HCT116 (cell line): ENCODE results near the gene P4HA2. TPM values are rescaled to one million over a fixed set of nuclear protein-coding genes. Genes with fewer than 3 reads are reported as not detected.

ENCODE experiments used
- ATAC-seq: fragments of 200-7000 bp; cut with Tn5 transposase; 2 replicates; pipeline ENCODE4 v1.9.1; 2020; ENCODE audit warnings: mild to moderate bottlenecking, moderate library complexity
- BruUV-seq: library from RNA; stranded (reverse); fragments of 400-500 nt; replicated peaks from 2 replicates; lab custom pipeline; 2021; lab: Mats Ljungman, UMichigan
- CTCF ChIA-PET: fragments of 300-600 bp; sonication (Branson Sonifier 250); formaldehyde crosslinking; loops from one replicate; lab custom pipeline; 2021; ENCODE audit warnings: antibody characterized with exemption; lab: Charles Lee
- POLR2A ChIA-PET: fragments of 300-600, 350-600 bp; sonication (Branson Sonifier 250); formaldehyde crosslinking; loops from one replicate; lab custom pipeline; 2021; ENCODE audit warnings: antibody characterized with exemption; lab: Charles Lee
- RAD21 ChIA-PET, 2 experiments: fragments of 300-600 bp; sonication (Branson Sonifier 250); formaldehyde crosslinking; loops; one replicate each; lab custom pipeline; 2023; ENCODE audit warnings: low total read pairs in 2 of 2; ENCODE audit not compliant: uncharacterized antibody in 2 of 2, unreplicated experiment in 2 of 2, low non-redundant PET in 1 of 2; lab: Charles Lee
- DNase-seq: peaks from one replicate; pipeline ENCODE4 v3.0.0-alpha.2; 2010; ENCODE audit warnings: low read depth, low spot score
- H2AFZ ChIP-seq: fragments of 200-600 bp; shearing (Covaris generic), sonication (generic); 2 replicates; pipeline ENCODE4 v1.6.1; 2017; ENCODE audit warnings: low read depth, mixed run types, mixed read lengths, antibody characterized with exemption, low read length; ENCODE audit not compliant: poor library complexity, severe bottlenecking
- H3K27ac ChIP-seq: 2 replicates; pipeline ENCODE4 v1.5.1; 2012; ENCODE audit warnings: low read depth, low read length
- H3K27me3 ChIP-seq: fragments of 200-600 bp; sonication (generic); 2 replicates; pipeline ENCODE4 v1.6.1; 2016; ENCODE audit warnings: mixed run types, low read length, mixed read lengths; ENCODE audit not compliant: insufficient read depth
- H3K36me3 ChIP-seq, 2 experiments: fragments of 200-500 bp in 1 of 2; fragments of 200-600 bp in 1 of 2; sonication (Bioruptor generic) in 1 of 2; sonication (generic) in 1 of 2; 2 replicates each; pipeline versions ENCODE4 v1.5.1 to v1.6.1; 2014 to 2016; ENCODE audit warnings: low read length in 2 of 2, inconsistent platforms in 1 of 2, mixed read lengths in 1 of 2, mixed run types in 1 of 2; ENCODE audit not compliant: insufficient read depth in 2 of 2, control insufficient read depth in 1 of 2
- H3K4me1 ChIP-seq, 2 experiments: fragments of 200-600 bp in 1 of 2; sonication (generic) in 1 of 2; 2 replicates each; pipeline versions ENCODE4 v1.5.1 to v1.6.1; 2012 to 2017; ENCODE audit warnings: low read length in 2 of 2, inconsistent platforms in 1 of 2, mild to moderate bottlenecking in 1 of 2, mixed read lengths in 1 of 2, mixed run types in 1 of 2, moderate library complexity in 1 of 2; ENCODE audit not compliant: insufficient read depth in 2 of 2, control insufficient read depth in 1 of 2
- H3K4me2 ChIP-seq: fragments of 200-600 bp; sonication (generic); 2 replicates; pipeline ENCODE4 v1.6.1; 2017; ENCODE audit warnings: mixed run types, low read length, mixed read lengths
- H3K4me3 ChIP-seq, 2 experiments: fragments of 200-600 bp in 1 of 2; sonication (generic) in 1 of 2; replicated peaks in 1 of 2; 2 replicates each; pipeline ENCODE4 v1.5.1; 2011 to 2016; ENCODE audit warnings: low read length in 2 of 2, control low read depth in 1 of 2, low read depth in 1 of 2, mild to moderate bottlenecking in 1 of 2, mixed read lengths in 1 of 2, mixed run types in 1 of 2
- H3K79me2 ChIP-seq: fragments of 200-600 bp; sonication (generic); 2 replicates; pipeline ENCODE4 v1.6.1; 2017; ENCODE audit warnings: mild to moderate bottlenecking, mixed run types, low read length, moderate library complexity, mixed read lengths; ENCODE audit not compliant: insufficient read depth
- H3K9ac ChIP-seq: fragments of 200-600 bp; sonication (generic); 2 replicates; pipeline ENCODE4 v1.6.1; 2016; ENCODE audit warnings: low read length, mixed read lengths
- H3K9me2 ChIP-seq: fragments of 200-600 bp; sonication (generic), shearing (Covaris generic); 2 replicates; pipeline ENCODE4 v1.6.1; 2017; ENCODE audit warnings: mixed run types, mild to moderate bottlenecking, moderate library complexity; ENCODE audit not compliant: insufficient read depth
- H3K9me3 ChIP-seq, 2 experiments: fragments of 200-500 bp in 1 of 2; fragments of 200-600 bp in 1 of 2; sonication (Bioruptor generic) in 1 of 2; sonication (generic) in 1 of 2; 2 replicates each; pipeline ENCODE4 v1.6.1; 2014 to 2017; ENCODE audit warnings: low read length in 2 of 2, mixed read lengths in 2 of 2, inconsistent platforms in 1 of 2, low read depth in 1 of 2, mild to moderate bottlenecking in 1 of 2, mixed run types in 1 of 2, moderate library complexity in 1 of 2; ENCODE audit not compliant: control insufficient read depth in 1 of 2, insufficient read depth in 1 of 2
- H4K20me1 ChIP-seq: fragments of 200-600 bp; sonication (generic), shearing (Covaris generic); 2 replicates; pipeline ENCODE4 v1.6.1; 2017; ENCODE audit warnings: mixed run types, mild to moderate bottlenecking, moderate library complexity; ENCODE audit not compliant: insufficient read depth
- ATF3 ChIP-seq: IDR thresholded peaks from 2 replicates; pipeline ENCODE4 v1.6.1; 2012
- CBX3 ChIP-seq: IDR thresholded peaks from 2 replicates; pipeline ENCODE4 v1.6.1; 2012; ENCODE audit warnings: low read depth
- CEBPB ChIP-seq: IDR thresholded peaks from 2 replicates; pipeline ENCODE4 v1.6.1; 2012; ENCODE audit warnings: low read depth
- EZH2 ChIP-seq: fragments of 200-600 bp; sonication (generic); IDR thresholded peaks from 2 replicates; pipeline ENCODE4 v1.6.1; 2017; ENCODE audit warnings: antibody characterized with exemption, mixed run types
- EZH2phosphoT487 ChIP-seq: fragments of 200-600 bp; IDR thresholded peaks from 2 replicates; pipeline ENCODE4 v1.6.1; 2018; ENCODE audit warnings: antibody characterized with exemption, borderline replicate concordance
- FOSL1 ChIP-seq: IDR thresholded peaks from 2 replicates; pipeline ENCODE4 v1.6.1; 2012; ENCODE audit warnings: low read depth
- POLR2AphosphoS5 ChIP-seq: IDR thresholded peaks from 2 replicates; pipeline ENCODE4 v1.6.1; 2011; ENCODE audit warnings: mild to moderate bottlenecking, low read depth, low read length, moderate library complexity
- SIN3A ChIP-seq: IDR thresholded peaks from 2 replicates; pipeline ENCODE4 v1.6.1; 2012; ENCODE audit warnings: low read depth
- SP1 ChIP-seq: IDR thresholded peaks from 2 replicates; pipeline ENCODE4 v1.6.1; 2012; ENCODE audit warnings: low read depth
- SRF ChIP-seq: IDR thresholded peaks from 2 replicates; pipeline ENCODE4 v1.6.1; 2012; ENCODE audit warnings: low read depth
- TCF7L2 ChIP-seq: IDR thresholded peaks from 2 replicates; pipeline ENCODE4 v1.7.0; 2011; ENCODE audit warnings: borderline replicate concordance, inconsistent platforms; ENCODE audit not compliant: insufficient read depth, insufficient read length; ENCODE audit errors: extremely low read depth
- ZBTB33 ChIP-seq: IDR thresholded peaks from 2 replicates; pipeline ENCODE4 v1.6.1; 2011; ENCODE audit warnings: mild to moderate bottlenecking, low read length, moderate library complexity; ENCODE audit not compliant: insufficient replicate concordance; ENCODE audit errors: extremely low read depth
- ZFX ChIP-seq: fragments of 450-650 bp; IDR thresholded peaks from 2 replicates; pipeline ENCODE4 v1.6.1; 2017
- ZNF274 ChIP-seq: fragments of 200-500 bp; sonication (Bioruptor generic); IDR thresholded peaks from 2 replicates; pipeline ENCODE4 v1.6.1; 2014; ENCODE audit warnings: mild to moderate bottlenecking, low read depth, low read length, inconsistent platforms
- intact Hi-C: fragments of 100-400 bp; cut with micrococcal nuclease; formaldehyde crosslinking; loops from 2 replicates; pipeline ENCODE4 v1.10.0; 2022
- total RNA-seq: library from RNA; stranded (reverse); gene quantifications from one replicate; pipeline ENCODE4 v1.2.1, GENCODE V29; 2021; ENCODE audit not compliant: unreplicated experiment

Gene P4HA2
- total RNA-seq, 1 experiment from 2014 or later, result 29.0 TPM

- CTCF ChIA-PET, result no interaction called here
- Histone ChIP-seq H4K20me1 (no peaks in the 10 kb centered on the region), H3K27me3 (no peaks in the 10 kb centered on the region), H3K4me1 (peaks cover 23 to 47% of the 10 kb centered on the region in 2 experiments), H3K4me3 (no peak overlapping the region), H3K4me2 (no peak overlapping the region), H3K9ac (no peak overlapping the region), H3K79me2 (no peaks in the 10 kb centered on the region), H3K27ac (no peak overlapping the region), H3K9me3 (no peaks in the 10 kb centered on the region), H3K9me2 (no peaks in the 10 kb centered on the region), H2AFZ (no peak overlapping the region), H3K36me3 (no peaks in the 10 kb centered on the region)
- intact Hi-C loops, result no loop called here
- RAD21 ChIA-PET, result no interaction called here
- ATAC-seq (no peak), DNase-seq (no peak)
- BruUV-seq, result no TSS peak
- no peak for TF ChIP-seq SP1
- TF ChIP-seq EZH2phosphoT487, result no peak
- POLR2A ChIA-PET, result no interaction called here
Observed at GRCh38 chr5:132256783-132257130, 29.1 kb upstream of the P4HA2 start.

- ChIA-PET POLR2A (no interaction called here), RAD21 (no interaction called here), CTCF (interaction anchor here (2.4 kb wide), 1 partner anchor 18 kb away, joined by 10 read pairs; no protein-coding TSS in a partner anchor)
- Histone ChIP-seq H3K36me3 (no peaks in the 10 kb centered on the region), H3K27me3 (no peaks in the 10 kb centered on the region), H3K9ac (no peak overlapping the region), H3K4me2 (no peak overlapping the region), H3K79me2 (no peaks in the 10 kb centered on the region), H3K27ac (no peak overlapping the region), H2AFZ (no peak overlapping the region), H3K4me1 (peaks cover 21 to 42% of the 10 kb centered on the region in 2 experiments), H4K20me1 (no peaks in the 10 kb centered on the region), H3K9me3 (no peaks in the 10 kb centered on the region), H3K9me2 (no peaks in the 10 kb centered on the region), H3K4me3 (no peak overlapping the region)
- DNase-seq (no peak), ATAC-seq (no peak)
- no TSS peak for BruUV-seq
- intact Hi-C loops, result no loop called here
- no peak for TF ChIP-seq ZFX
- TF ChIP-seq EZH2, result no peak
- no peak for TF ChIP-seq CBX3
- no peak for TF ChIP-seq POLR2AphosphoS5
- TF ChIP-seq CEBPB, result no peak
- TF ChIP-seq TCF7L2, result no peak
- TF ChIP-seq FOSL1, result no peak
- no peak for TF ChIP-seq ATF3
- no peak for TF ChIP-seq ZBTB33
- no peak for TF ChIP-seq SRF
- no peak for TF ChIP-seq EZH2phosphoT487
- no peak for TF ChIP-seq SIN3A
- no peak for TF ChIP-seq ZNF274
Observed at GRCh38 chr5:132256086-132256782, 28.6 kb upstream of the P4HA2 start.
